ENCODE data around the gene LMF1. TPM values are rescaled to one million over a fixed set of nuclear protein-coding genes. Genes with fewer than 3 reads are reported as not detected.

LMF1 gene
- total and polyA plus RNA-seq, 9 of the 15 experiments (the other 6 are each of a cell fraction or from before 2014, with no cell fraction given), result 0.11 to 1.6 (median 0.55) TPM; not detected in 1

DNA sequence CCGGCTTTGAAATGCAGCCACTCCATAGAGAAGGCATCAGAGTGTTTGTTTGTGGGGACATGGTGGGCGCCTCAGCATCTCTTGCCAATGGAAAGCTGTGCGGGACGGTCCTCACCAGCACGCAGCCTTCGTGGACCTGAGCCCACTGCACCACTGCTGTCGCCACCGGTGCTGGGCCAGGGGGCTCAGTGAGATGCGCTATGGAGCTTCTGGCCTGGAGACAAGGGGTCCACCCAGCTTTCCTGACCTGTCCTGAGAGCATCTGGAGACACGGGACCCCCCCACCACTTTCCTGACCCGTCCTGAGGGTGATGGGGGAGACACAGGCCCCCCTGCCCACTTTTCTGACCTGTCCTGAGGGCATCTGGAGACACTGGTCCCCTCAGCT is 79.4 kb downstream of the LMF1 start:
- no peak for ATAC-seq
- ChIA-PET POLR2A (interaction anchor here (0.8 kb wide), 1 partner anchor 9 kb away, joined by 3 read pairs; no protein-coding TSS in a partner anchor), CTCF (ENCODE audit: low intra/inter-chr PET ratio) (no interaction called here)
- Histone ChIP-seq H3K4me2 (ENCODE audit: insufficient read depth, low read length) (no peak overlapping the region), H3K27ac (ENCODE audit: extremely low read depth, low read depth, low read length) (no peak overlapping the region), H3K4me3 (no peak overlapping the region), H3K9me3 (replicated peaks; ENCODE audit: control insufficient read depth, insufficient read depth, low read depth, low read length) (no peaks in the 10 kb centered on the region), H3K4me1 (replicated peaks in 1 of 2; ENCODE audit: control insufficient read depth in 2 of 2, insufficient read depth in 2 of 2, low read length in 2 of 2) (peaks cover 0 to 72% of the 10 kb centered on the region in 2 experiments; a peak in 2 of 5 replicates), H3K36me3 (ENCODE audit: control insufficient read depth, insufficient read depth, low read length) (no peaks in the 10 kb centered on the region), H3K79me2 (ENCODE audit: control insufficient read depth, insufficient read depth, low read length) (no peaks in the 10 kb centered on the region), H2AFZ (ENCODE audit: low read depth, low read length) (no peak overlapping the region), H4K20me1 (replicated peaks; ENCODE audit: control insufficient read depth, insufficient read depth, low read length) (peaks cover 31% of the 10 kb centered on the region), H3K27me3 (ENCODE audit: control insufficient read depth in 2 of 2, insufficient read depth in 2 of 2, low read length in 2 of 2) (peaks cover 21 to 89% of the 10 kb centered on the region in 2 experiments; a peak in 4 of 5 replicates), H3K9ac (ENCODE audit: insufficient read depth in 1 of 2, low read depth in 2 of 2, low read length in 2 of 2) (no peak overlapping the region), H3K9me1 (ENCODE audit: control insufficient read depth, insufficient read depth, low read length) (no peaks in the 10 kb centered on the region)
- BruUV-seq (replicated peaks), result no TSS peak
- DNase-seq (ENCODE audit: extremely low read depth in 1 of 4, low spot score in 3 of 4), result no peak
- WGBS (ENCODE audit: insufficient coverage, low coverage, missing lambda C conversion rate), result 1% methylated on average over 11 of the region's 11 CpGs
- intact Hi-C loops (cut with micrococcal nuclease), result no loop called here
- no peak for FAIRE-seq
- in situ Hi-C loops (cut with MboI), result no loop called here
- TF ChIP-seq ZNF77 (CRISPR knock-in tag; IDR thresholded peaks at IDR 0.05), result no peak
- TF ChIP-seq ZNF311 (CRISPR knock-in tag; IDR thresholded peaks at IDR 0.05), result no peak
- TF ChIP-seq, protein P1, sequence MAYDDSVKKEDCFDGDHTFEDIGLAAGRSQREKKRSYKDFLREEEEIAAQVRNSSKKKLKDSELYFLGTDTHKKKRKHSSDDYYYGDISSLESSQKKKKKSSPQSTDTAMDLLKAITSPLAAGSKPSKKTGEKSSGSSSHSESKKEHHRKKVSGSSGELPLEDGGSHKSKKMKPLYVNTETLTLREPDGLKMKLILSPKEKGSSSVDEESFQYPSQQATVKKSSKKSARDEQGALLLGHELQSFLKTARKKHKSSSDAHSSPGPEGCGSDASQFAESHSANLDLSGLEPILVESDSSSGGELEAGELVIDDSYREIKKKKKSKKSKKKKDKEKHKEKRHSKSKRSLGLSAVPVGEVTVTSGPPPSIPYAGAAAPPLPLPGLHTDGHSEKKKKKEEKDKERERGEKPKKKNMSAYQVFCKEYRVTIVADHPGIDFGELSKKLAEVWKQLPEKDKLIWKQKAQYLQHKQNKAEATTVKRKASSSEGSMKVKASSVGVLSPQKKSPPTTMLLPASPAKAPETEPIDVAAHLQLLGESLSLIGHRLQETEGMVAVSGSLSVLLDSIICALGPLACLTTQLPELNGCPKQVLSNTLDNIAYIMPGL (CRISPR knock-in tag; IDR thresholded peaks at IDR 0.05), result no peak
- TF ChIP-seq THRAP3 (IDR thresholded peaks at IDR 0.05; ENCODE audit: borderline replicate concordance), result no peak
- TF ChIP-seq, protein P2, sequence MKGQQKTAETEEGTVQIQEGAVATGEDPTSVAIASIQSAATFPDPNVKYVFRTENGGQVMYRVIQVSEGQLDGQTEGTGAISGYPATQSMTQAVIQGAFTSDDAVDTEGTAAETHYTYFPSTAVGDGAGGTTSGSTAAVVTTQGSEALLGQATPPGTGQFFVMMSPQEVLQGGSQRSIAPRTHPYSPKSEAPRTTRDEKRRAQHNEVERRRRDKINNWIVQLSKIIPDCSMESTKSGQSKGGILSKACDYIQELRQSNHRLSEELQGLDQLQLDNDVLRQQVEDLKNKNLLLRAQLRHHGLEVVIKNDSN (CRISPR knock-in tag; IDR thresholded peaks at IDR 0.05), result no peak

Data from K562 (cell line).